GM23338 (cell line): ENCODE data around the gene SH3BGR. TPM values are rescaled to one million over a fixed set of nuclear protein-coding genes. Genes with fewer than 3 reads are reported as not detected.
A peak's percentile ranks its signal among the peaks of the same experiment; 100 is the strongest.

Experiments used
- ATAC-seq: fragments of 200-7000 bp; cut with Tn5 transposase; 3 replicates; pipeline ENCODE4 v1.9.1; 2020
- DNase-seq: peaks from one replicate; pipeline ENCODE4 v3.0.0-alpha.2; 2015; ENCODE audit warnings: low spot score
- H2AFZ ChIP-seq: fragments of 200-600 bp; sonication (generic); 2 replicates; pipeline ENCODE4 v1.8.0; 2016; ENCODE audit warnings: antibody characterized with exemption, mild to moderate bottlenecking, moderate library complexity
- H3F3A ChIP-seq: fragments of 200-600 bp; sonication (generic); replicated peaks from 2 replicates; pipeline ENCODE4 v1.8.0; 2017; ENCODE audit warnings: antibody characterized with exemption, mixed run types, low read depth
- H3K27ac ChIP-seq: fragments of 200-600 bp; sonication (generic); 2 replicates; pipeline ENCODE4 v1.6.1; 2016; ENCODE audit warnings: low read depth
- H3K27me3 ChIP-seq: fragments of 200-600 bp; sonication (generic); 2 replicates; pipeline ENCODE4 v1.8.0; 2016; ENCODE audit warnings: mild to moderate bottlenecking, mixed run types, moderate library complexity; ENCODE audit not compliant: insufficient read depth
- H3K36me3 ChIP-seq: fragments of 200-600 bp; sonication (generic); 2 replicates; pipeline ENCODE4 v1.8.0; 2016; ENCODE audit warnings: mild to moderate bottlenecking; ENCODE audit not compliant: insufficient read depth
- H3K4me1 ChIP-seq: fragments of 200-600 bp; sonication (generic); 2 replicates; pipeline ENCODE4 v1.8.0; 2016; ENCODE audit warnings: mild to moderate bottlenecking, moderate library complexity; ENCODE audit not compliant: insufficient read depth
- H3K4me2 ChIP-seq: fragments of 200-600 bp; sonication (generic); 2 replicates; pipeline ENCODE4 v1.7.1; 2017; ENCODE audit warnings: mixed run types
- H3K4me3 ChIP-seq: fragments of 200-600 bp; sonication (generic); 2 replicates; pipeline ENCODE4 v1.6.1; 2016; ENCODE audit warnings: mixed run types
- H3K79me2 ChIP-seq: fragments of 200-600 bp; sonication (generic); replicated peaks from 2 replicates; pipeline ENCODE4 v1.8.0; 2017; ENCODE audit warnings: mild to moderate bottlenecking; ENCODE audit not compliant: insufficient read depth
- H3K9me2 ChIP-seq: fragments of 200-600 bp; sonication (generic); 2 replicates; pipeline ENCODE4 v1.8.0; 2017; ENCODE audit not compliant: insufficient read depth
- H4K20me1 ChIP-seq: fragments of 200-600 bp; sonication (generic); replicated peaks from 2 replicates; pipeline ENCODE4 v1.8.0; 2017; ENCODE audit warnings: mild to moderate bottlenecking; ENCODE audit not compliant: insufficient read depth
- H3K27ac Mint-ChIP-seq: 2 replicates; pipeline ENCODE4 v1.8.0; 2020; ENCODE audit warnings: inconsistent platforms, mild to moderate bottlenecking, moderate library complexity, mixed read lengths
- H3K27me3 Mint-ChIP-seq: 3 replicates; pipeline ENCODE4 v1.8.0; 2022; ENCODE audit warnings: low read depth, mild to moderate bottlenecking, moderate library complexity, mixed read lengths, inconsistent platforms; ENCODE audit not compliant: insufficient read depth, poor library complexity
- H3K36me3 Mint-ChIP-seq: 3 replicates; pipeline ENCODE4 v1.8.0; 2021; ENCODE audit warnings: low read depth, mild to moderate bottlenecking, inconsistent platforms, moderate library complexity, mixed read lengths
- H3K4me1 Mint-ChIP-seq: 3 replicates; pipeline ENCODE4 v1.8.0; 2020; ENCODE audit warnings: mild to moderate bottlenecking, inconsistent platforms, mixed read lengths
- H3K4me3 Mint-ChIP-seq: 3 replicates; pipeline ENCODE4 v1.8.0; 2021; ENCODE audit warnings: moderate library complexity, mild to moderate bottlenecking, inconsistent platforms, mixed read lengths
- H3K9me3 Mint-ChIP-seq: 3 replicates; pipeline ENCODE4 v1.8.0; 2020; ENCODE audit warnings: moderate library complexity, mild to moderate bottlenecking, inconsistent platforms, mixed read lengths
- CREB1 ChIP-seq: fragments of 250-450 bp; sonication (Bioruptor Pico); IDR thresholded peaks from 2 replicates; pipeline ENCODE4 v1.5.0; 2020; ENCODE audit warnings: low read depth, mild to moderate bottlenecking, moderate library complexity
- CTCF ChIP-seq, 2 experiments: fragments of 200-600 bp in 1 of 2; sonication (generic) in 1 of 2; conservative IDR thresholded peaks; 2 replicates each; pipeline versions ENCODE4 v1.5.1 to v1.6.1; 2016 to 2017; ENCODE audit warnings: antibody characterized with exemption in 2 of 2, low read depth in 2 of 2, mild to moderate bottlenecking in 2 of 2, moderate library complexity in 1 of 2
- EZH2phosphoT487 ChIP-seq: fragments of 200-600 bp; sonication (generic); IDR thresholded peaks from one replicate; pipeline ENCODE4 v1.8.1; 2018; ENCODE audit warnings: antibody characterized with exemption; ENCODE audit not compliant: unreplicated experiment
- JUNB ChIP-seq: IDR thresholded peaks from one replicate; pipeline ENCODE4 v1.6.1; 2016; ENCODE audit warnings: antibody characterized with exemption; ENCODE audit not compliant: unreplicated experiment
- NANOG ChIP-seq: IDR thresholded peaks from 2 replicates; pipeline ENCODE4 v1.6.1; 2016; ENCODE audit warnings: antibody characterized with exemption, borderline replicate concordance
- POLR2AphosphoS5 ChIP-seq: IDR thresholded peaks from 2 replicates; pipeline ENCODE4 v1.6.1; 2016; ENCODE audit warnings: antibody characterized with exemption, low read depth
- ZNF331 ChIP-seq: fragments of 250-450 bp; sonication (Bioruptor Pico); IDR thresholded peaks from 2 replicates; pipeline ENCODE4 v1.5.0; 2020; ENCODE audit warnings: low read depth, mild to moderate bottlenecking, moderate library complexity
- ZNF462 ChIP-seq: fragments of 250-450 bp; sonication (Bioruptor Pico); IDR thresholded peaks from 2 replicates; pipeline ENCODE4 v1.5.0; 2020; ENCODE audit warnings: mild to moderate bottlenecking, moderate library complexity
- polyA plus RNA-seq: library from polyadenylated mRNA; unstranded; fragments of >200 nt; fragmentation: Nextera tagmentation; extraction: Ambion mirVana; gene quantifications from 2 replicates; pipeline ENCODE4 v1.2.1, GENCODE V29; 2016
- total RNA-seq: library from RNA; depleted of rRNA; stranded (reverse); fragments of >200 nt; shearing (Covaris generic); gene quantifications from 2 replicates; pipeline ENCODE4 v1.2.3, GENCODE V29; 2014

SH3BGR gene
- total and polyA plus RNA-seq, 2 experiments from 2014 or later: 5.9 to 18.9 TPM

GRCh38 chr21:39456665-39457064 lies 4.9 kb downstream of the SH3BGR start:
- Histone ChIP-seq H3K4me2 (no peak overlapping the region), H3K36me3 (no peaks in the 10 kb centered on the region), H4K20me1 (no peaks in the 10 kb centered on the region), H3K27ac (no peak overlapping the region), H3K79me2 (no peaks in the 10 kb centered on the region), H3K27me3 (no peaks in the 10 kb centered on the region), H3K4me1 (peaks cover 10% of the 10 kb centered on the region; the same call in 1 of the 2 replicates), H2AFZ (no peak overlapping the region), H3K9me2 (no peaks in the 10 kb centered on the region), H3K4me3 (no peak overlapping the region), H3F3A (peaks cover 4% of the 10 kb centered on the region; the same call in 1 of the 2 replicates)
- Mint-ChIP-seq H3K27ac (no peak overlapping the region), H3K9me3 (no peaks in the 10 kb centered on the region), H3K4me3 (no peak overlapping the region), H3K36me3 (no peaks in the 10 kb centered on the region), H3K27me3 (peaks cover 12% of the 10 kb centered on the region), H3K4me1 (peaks cover 13% of the 10 kb centered on the region)
- TF ChIP-seq CTCF (conservative IDR thresholded peaks at IDR 0.05; ENCODE audit: low read depth in 2 of 2) (peak in 1 of 2 experiments; percentile 55; a peak in 2 of 4 replicates), CREB1 (CRISPR knock-in tag) (no peak), EZH2phosphoT487 (no peak), POLR2AphosphoS5 (no peak)
- ATAC-seq (peak; percentile 29), DNase-seq (peak; percentile 50)

GRCh38 chr21:39461419-39461818 lies 9.6 kb downstream of the SH3BGR start:
- Histone ChIP-seq H3F3A (no peaks in the 10 kb centered on the region), H3K4me3 (no peak overlapping the region), H3K27ac (no peak overlapping the region), H3K27me3 (no peaks in the 10 kb centered on the region), H3K9me2 (no peaks in the 10 kb centered on the region), H2AFZ (peak overlapping the region; percentile 76; the same call in 1 of the 2 replicates), H3K4me2 (no peak overlapping the region), H3K79me2 (no peaks in the 10 kb centered on the region), H3K36me3 (no peaks in the 10 kb centered on the region), H4K20me1 (no peaks in the 10 kb centered on the region), H3K4me1 (no peaks in the 10 kb centered on the region)
- Mint-ChIP-seq H3K27ac (no peak overlapping the region), H3K4me3 (no peak overlapping the region), H3K4me1 (no peaks in the 10 kb centered on the region), H3K27me3 (peaks cover 3% of the 10 kb centered on the region), H3K9me3 (0 out of 3 replicates have a peak, but pooled peaks cover 1% of the 10 kb centered on the region), H3K36me3 (no peaks in the 10 kb centered on the region)
- DNase-seq: no peak
- ATAC-seq: no peak
- TF ChIP-seq JUNB (no peak), ZNF331 (no peak), NANOG (no peak), CREB1 (CRISPR knock-in tag) (no peak), EZH2phosphoT487 (no peak), CTCF (conservative IDR thresholded peaks at IDR 0.05; ENCODE audit: low read depth in 2 of 2) (no peak), ZNF462 (CRISPR knock-in tag) (no peak)
